Epidermal melanocyte (primary cell): ENCODE results near the gene CHAF1A.

Experiments
- DNase-seq: peaks from one replicate; pipeline ENCODE4 v3.0.0; 2011; ENCODE audit warnings: low spot score; ENCODE audit not compliant: insufficient read length

The CHAF1A gene

DNA sequence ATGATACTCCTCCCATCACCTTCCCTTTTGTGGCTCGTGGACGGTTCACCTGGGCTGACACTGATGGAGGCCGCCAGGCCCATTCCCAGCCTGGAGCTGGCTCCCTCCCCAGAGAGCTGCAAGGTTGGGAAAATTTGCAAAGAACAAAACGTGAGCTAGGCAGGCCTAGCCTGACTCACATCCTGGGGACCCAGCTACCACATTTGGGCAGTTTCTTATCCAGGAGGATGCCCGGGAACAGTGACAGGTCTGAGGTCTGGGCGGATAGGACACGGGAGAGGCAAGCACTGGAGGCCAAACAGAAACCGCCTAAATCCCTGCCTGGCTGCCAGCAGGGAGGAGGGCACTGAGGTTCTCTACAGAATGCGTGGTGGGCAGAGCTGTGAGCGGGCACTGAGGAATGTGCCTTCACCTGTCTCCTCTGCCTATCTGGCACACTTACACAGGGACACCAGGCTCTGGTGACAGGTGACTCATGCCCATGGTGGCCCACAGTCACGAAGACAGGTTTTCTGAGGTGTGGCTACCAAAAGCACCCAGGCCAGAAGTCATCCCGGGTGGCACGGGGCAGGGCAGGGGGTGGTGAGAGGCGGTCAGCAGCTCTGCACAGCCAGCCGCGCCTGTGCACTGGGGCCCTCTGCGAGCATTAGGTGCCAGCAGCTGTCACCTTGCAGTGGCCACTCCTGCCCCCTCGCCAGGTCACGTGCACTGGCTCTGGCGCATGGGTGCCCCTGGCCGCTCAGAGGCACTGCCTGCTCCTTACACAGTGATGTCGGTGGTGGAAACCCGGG, 25.3 kb upstream of the CHAF1A start:
- DNase-seq: no peak

DNA sequence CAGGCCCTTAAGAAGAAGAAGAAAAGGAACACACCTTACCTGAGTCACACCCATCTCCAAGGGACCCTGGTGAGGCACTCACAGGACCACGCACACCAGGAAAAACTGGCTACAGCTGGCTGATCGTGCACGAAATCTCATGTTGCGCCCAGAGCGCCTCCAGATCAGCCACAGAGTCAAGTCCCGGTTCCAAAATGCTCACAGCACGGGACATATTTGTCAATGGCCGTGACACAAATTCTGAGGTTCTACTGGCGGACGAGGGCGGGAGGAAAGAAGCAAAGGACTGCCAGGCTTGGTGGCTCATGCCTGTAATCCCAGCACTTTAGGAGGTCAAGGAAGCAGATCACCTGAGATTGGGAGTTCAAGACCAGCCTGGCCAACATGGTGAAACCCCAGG, 23.6 kb upstream of the CHAF1A start:
- DNase-seq: no peak

DNA sequence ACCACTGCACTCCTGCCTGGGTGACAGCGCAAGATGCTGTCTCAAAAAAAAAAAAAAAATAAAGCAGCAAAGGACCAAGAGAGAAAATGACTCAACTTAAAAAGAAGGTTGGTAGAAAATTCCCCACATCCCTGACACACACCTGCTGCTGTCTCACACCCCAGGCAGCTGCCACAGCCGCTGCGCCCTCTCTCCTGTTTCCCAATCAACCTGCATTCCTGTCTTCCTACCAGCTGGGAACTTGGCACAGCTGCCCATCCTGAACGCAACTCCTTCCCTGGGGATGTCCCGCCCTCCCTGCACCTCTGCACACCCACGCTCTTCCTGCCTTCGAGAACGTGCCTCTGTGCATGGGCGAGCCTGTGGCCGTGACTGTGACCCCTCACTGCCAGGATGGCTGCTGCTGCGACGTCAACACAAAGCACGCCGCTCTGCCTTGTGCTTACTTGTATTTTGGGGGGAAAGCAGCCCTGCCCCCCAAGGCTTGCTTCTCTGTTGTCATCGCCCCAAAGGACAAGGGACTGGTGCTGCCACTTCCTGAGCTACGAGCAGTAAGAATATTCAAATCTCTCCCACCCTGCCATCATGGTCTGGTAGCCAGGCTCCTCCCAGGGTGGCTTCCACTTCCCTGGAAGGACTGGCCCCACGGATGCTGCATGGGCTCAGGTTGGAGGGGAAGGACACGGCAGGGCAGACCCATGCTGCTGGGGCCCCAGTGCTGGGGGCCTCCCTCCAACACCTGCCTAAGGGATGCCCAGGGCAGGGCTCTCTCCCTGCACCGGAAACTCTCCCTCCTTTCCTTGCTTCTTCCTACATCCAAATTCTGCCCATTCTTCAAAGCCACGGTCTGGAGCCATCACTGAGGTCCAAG, 22.8 kb upstream of the CHAF1A start:
- no peak for DNase-seq

DNA sequence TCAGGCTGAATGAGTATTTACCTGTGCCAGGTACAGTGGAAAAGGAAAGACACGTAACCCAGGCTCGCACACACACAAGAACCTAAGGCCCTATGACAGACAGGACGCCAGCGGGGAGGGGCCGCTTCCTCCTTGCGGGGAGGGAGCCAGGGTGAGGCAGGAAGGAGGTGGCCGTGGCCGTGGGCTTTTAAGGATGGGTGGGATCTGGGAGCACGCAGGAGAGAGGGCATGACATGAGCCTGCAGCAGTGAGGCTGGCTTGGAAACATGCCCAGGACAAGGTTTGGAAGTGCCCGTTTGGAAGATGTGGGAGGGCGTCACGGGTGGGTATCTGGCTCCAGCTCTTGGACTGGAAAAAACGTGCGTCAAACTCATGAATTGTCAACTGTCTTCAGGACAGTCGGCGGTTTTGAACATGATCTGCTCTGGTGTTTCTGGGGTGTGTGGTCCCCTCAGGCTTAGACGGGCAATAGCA, 22.1 kb upstream of the CHAF1A start:
- DNase-seq: no peak

DNA sequence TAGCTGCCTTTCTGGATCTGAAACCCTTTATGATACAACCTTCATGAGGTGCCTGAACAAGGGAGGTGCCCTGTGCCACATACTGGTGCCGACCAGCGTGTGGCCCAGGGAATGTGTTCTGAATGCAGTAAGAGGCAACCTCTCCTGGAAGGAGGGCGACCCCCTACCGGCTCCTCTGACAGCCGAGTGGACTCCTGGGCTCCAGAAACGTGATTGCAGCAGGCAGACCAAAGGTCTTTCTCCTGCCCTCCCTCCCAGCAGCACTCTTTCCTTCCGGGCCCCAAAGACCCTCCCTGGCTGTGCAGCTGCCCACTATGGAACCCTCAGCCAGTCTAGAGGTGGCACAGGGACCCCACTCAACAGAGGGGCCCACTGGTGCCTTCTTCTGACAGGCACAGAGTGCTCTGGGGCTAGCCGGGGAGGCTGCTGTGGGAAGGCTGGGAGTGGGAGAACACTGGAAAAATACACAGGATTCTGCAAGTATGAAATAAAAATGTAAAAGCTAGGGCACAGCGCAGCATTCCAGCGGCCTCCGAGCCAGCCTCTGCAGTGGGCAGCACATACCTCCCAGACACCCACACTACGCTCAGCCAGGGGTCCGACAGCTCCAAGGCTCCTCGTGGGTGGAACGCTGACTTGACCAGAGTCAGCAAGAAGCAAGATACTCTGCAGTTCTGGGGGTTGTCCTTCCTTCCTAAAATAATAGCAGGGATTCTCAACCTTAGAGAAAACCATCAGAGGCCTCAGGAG, 17.0 kb upstream of the CHAF1A start:
- DNase-seq: no peak

DNA sequence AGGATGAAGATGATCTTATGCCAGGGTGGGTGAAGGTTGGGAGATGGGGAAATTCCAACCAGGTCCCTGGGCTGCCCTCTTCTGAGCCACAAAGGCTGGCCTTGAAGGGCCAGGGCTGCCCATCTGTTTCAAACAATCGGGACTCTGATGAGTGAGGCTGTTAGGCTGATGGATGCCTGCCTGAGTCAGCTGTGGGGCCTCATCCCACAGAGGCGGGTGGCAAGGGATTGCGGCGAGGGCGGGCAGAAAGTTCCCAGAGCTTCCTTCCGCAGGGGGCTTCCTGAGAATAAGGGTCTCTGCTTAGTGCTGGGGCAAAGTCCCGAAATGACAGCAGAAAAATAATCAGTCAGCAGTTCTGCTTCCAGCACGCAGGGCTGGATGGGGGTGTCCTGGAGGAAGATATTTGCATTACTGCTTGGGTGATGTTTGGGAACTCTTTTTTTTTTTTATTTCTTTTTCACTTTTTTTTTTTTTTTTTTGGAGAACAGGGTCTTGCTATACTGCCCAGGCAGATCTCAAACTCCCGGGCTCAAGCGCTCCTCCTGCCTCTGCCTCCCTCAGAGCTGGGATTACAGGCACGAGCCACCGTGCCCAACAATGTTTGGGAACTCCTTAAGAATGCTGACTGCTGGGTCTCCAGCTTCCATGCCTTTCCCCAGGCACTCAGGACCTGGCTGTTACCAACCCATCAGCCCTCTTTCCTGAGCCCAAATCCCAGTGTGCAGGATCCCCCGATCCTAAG, 16.2 kb upstream of the CHAF1A start:
- no peak for DNase-seq

DNA sequence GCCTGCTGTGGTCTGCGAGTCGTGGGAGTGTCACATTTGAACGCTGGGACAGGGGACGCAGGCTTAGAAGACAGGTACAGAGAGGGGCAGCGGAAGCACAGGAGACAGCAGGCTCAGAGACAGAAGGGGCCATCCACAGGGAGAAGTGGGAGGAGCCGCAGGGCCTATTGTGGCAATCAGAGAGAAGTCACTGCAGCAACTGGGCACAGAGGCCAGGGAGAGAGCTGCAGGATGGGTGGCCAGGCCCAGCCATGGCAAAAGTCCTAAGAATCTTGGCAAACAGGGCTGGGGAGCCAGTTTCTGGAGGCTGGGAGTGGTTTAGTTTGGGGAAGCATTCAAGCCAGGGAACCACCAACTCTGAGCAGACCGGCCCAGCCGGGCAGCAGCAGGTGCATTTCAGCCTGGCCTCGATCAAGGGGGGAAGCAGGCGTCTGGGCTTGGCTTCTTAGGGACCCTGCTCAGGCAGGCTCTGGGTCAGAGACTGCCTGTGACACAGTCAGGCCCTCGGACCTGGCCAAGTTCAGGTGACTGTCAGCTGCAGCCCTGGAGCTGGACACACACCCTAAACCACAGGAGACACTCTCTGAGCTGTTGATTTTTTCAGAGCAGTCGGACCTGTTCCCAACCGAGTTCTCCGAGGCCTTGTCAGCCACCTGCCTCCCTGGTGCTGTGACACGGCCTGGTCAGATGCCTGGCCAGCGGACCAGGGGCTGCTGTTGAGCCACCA, 13.9 kb upstream of the CHAF1A start:
- no peak for DNase-seq

DNA sequence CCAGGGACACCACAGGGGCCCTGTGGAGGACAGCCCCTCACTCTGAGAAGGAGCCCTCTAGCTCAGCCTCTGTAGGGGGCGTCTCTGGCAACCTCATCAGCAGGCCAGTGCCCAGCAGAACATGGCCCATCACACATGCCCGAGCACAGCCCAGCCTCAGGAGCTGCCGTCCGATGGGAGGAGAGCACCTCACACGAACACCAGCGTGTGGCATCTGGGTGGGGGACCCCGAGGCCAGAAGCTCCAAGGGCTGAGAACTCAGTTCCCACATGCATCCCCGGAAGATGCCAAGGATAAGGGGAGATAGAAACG, 13.4 kb upstream of the CHAF1A start:
- no peak for DNase-seq

DNA sequence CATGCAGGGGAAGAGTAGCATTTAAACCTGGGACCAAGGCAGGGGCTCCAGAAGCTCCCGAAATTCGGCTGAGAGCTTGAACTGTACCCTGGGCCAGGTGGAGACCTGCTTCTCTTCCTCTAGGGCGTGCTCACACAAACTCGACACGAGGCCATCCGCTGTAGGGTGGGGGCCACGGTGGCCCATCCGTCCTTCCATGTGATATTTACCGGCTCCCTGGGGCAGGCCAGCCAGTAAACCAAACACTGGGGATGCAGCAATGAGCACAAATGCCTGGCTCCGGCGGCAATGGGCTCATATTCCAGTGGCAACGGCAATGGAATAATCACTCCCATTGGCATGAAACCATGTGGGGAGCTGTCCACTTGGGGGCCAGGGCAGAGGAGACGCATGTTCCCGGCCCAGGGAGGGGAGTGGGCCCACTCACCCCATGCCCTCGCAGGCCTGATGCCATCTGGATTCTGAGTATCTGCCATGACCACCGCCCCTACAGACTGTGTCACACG, 12.9 kb upstream of the CHAF1A start:
- DNase-seq: no peak

DNA sequence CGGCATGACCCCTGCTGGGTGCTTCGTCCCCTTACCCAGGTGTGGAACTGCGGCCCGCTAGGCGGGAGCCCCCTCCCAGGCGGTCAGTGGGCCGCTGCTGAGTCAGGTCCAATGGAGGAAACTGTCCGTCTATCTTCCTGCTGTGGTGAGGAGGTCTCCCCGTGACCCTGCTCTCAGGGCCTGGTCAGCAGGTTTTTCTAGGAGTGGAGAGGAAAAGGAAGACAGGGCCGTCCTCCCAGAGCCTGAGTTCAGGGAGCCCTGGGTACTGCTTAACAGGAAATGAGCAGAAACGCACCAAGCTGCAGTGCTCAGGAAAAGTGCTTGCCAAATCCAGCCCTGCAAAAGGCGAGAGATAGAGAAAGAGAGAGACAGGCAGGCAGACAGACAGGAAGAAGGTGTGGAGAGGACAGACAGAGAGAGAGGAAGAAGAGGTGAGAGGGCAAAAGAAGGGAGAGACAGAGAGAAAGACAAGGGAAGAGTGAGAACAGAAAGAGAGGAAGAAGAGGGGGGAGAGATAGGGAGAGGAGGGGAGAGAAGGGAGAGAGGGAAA, 12.3 kb upstream of the CHAF1A start:
- no peak for DNase-seq

DNA sequence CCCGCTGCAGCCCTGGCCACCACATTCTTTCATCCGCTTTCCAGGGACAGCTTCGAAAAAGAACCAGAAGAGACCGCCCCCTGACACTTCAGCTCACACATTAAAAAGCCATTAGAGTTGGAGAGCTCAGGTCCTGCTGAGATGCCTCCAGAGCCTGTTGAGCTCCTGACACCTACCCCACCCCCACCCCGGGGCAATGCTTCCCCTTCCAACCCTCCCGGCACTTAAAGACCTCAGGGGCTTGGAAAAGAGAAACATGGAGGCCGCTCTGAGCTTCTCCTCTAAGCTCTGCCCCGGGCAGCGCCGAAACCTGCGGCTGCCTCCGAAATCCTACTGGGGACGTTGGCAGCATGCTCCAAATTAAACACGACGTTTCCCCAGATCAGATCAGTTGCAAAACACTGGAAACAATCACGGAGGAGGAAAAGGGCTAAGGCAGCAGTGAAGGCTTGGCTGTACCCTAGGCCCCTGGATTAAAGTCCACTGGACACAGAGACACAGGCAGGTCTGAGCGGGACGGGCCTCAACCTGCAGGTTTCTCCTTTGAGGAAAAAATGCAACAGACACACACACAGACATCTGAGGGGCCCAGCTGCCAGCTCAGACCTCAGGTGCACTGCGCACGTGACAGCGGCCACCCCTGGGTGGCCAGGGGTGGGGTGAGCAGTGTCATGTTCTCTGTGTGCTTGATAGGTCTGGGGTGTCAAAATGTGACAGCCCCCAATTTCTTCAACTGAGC, 11.7 kb upstream of the CHAF1A start:
- no peak for DNase-seq

DNA sequence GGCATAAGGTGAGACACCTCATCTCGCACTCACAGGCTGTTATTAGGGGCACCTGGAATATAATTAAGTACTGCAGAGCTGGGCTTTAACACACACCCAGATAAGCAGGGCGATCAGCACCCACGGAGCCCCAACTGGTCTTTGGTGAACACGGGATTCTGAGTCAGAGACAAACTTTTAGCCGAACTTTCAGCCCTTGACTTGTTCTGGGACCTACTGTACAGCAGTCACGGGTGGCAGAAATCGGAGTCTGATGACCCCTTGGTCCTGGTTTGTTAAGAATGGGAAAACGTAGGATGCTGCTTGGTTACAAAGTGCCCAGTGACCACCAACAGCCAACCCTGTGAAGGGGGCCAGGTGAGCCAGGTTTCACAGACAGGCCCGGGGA, 11.1 kb upstream of the CHAF1A start:
- DNase-seq: no peak

DNA sequence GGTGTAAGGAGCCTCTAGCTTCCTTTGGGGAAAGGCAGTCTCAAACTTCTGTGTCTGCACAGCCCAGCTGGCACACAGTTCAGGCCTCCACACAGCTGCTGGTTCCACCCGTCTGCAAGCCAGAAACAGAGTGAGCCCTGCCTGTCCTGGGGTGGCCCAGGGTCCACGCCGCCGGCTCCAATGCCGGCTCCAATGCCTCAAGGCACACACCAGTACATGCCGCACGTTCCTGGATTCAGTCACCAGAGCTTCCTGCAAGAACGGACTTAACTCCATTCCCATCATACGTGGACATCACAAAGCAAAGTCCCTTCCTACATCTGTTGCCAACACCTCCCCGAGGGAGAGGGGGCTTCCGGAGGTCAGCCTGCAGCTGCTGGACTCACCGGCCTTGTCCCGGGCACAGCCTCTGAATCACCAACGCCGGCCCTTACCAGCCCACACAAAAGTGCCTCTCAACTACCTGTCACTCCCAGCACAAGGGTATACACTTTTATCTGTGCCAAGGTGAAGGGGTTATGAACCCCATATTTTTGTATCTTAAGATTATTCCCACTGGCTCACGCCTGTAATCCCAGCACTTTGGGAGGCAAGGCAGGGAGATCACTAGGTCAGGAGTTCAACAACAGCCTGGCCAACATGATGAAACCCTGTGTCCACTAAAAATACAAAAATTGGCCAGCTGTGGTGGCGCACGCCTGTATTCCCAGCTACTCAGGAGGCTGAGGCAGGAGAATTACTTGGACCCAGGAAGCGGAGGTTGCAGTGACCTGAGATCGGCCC, 10.5 kb upstream of the CHAF1A start:
- DNase-seq: peak; percentile 60

DNA sequence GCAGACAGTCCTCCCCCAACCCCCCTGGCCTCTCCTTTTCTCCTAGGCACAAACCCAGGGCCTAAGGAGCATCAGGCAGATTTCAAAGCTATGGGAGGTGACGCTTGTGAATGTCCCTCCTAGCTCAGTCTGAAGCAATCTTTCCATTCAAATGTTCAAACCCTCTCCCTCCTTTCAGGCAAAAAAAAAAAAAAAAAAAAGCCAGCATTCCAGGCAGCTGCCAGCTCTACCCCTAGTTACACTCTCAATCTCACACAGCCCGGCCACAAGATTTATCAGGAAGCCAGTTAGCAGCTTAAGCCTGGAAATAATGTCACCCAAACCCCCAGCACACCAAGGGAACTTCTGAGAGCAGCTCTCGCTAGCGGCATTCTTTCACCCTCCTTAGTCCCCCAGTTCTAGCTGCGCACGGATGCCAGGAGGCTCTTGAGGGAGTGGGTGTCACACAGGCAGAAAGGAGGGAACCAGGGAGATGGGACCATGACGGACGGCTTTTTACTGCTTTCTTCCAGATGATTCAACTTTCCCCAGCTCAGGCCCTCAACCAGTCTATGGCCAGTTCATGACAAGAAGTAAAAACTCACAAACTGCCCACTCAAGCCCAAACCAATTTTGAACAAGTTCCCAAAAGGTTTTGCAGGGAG, 8.4 kb upstream of the CHAF1A start:
- DNase-seq: no peak

DNA sequence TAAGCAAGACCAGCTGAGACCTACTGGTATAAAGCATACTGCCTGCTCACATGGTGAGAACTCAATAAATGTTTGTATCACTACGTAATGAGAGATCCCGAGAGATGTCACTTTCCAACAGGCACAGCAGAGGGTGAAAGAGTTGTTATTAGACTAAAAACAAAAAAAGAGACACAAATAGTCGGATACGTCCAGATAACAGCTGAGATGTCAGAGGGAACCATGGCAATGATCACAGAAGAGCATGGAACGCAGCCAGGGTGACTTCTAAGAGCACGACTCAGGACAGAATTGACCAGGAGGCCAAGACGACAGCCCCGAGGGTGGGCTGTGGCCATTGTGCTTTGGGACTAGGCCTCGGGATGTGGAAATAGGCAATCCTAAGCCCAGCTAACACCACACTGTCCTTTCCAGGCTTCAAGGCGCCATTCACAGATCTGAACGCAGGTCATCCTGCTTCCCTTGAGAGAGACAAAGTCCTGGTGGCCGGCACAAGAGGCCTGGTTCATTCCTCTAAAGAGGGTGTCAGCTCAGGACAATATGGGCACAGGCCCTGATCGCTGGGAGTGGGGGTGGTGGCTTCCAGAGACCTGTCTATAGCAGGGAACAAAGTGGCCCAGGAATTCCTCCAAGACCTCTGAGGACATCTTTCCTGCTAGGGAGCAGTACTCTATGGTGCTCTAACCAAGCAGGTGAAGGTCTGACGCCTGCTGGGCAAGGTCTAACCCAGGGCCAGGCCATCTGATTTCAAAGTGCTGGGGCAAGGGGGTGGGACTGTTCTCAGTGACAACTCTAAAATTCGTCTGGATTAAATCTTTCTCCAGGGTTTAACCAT, 5.3 kb upstream of the CHAF1A start:
- no peak for DNase-seq

DNA sequence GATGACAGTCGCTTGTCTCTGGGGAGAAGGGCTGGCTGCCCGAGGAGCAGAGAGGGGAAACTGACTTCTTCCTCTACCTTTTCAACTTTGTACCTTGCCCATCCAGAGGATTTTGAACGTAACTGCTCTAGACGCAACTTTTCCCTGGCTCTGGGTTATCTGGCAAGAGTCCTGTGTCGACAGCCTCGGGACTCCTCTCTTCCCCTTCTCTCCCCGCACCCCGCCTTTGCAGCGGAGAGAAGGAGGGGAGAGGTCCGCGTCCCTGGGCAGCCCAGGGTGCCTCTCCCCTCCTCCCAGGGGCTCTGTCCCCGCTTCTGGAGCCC, 2.7 kb upstream of the CHAF1A start:
- no peak for DNase-seq

DNA sequence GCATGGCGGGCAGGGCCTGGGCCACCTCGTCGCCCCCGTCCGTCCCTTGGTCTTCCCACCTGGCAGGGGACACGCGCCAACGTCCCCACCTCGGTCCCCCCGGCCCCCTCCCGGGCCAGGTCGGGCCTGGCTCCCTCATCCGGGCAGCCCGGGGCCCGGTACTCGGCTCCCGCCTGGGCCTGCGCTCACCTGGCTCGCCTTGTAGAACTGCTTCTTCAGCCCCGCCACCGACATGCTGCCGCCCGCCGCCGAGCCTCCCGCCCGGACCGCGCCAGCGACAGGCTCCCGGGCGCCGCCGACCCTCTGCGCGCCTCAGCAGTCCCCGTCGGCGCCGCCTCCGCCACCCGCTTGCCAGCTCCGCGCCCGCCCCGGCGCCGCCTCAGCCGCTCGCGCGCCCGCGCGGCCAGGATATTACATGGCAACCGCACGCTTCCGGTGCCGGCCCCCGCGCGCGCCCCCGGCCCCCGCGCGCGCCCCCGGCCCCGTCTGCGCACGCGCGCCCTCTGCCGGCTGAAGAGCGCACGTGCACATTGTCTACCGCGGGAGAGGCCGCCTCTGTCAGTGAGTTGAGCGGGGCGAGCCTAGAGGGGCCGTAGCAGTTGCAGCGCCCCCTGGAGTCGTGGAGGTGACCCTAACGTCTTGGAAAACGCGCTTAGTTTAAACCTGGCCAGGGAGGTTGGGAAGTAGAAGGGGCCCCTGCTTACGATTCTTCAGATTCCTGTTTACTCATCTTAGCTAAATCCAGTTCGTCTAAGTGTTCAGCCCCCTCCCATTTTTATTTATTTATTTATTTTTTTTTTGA, 2.1 kb upstream of the CHAF1A start, which contains the start of gene SH3GL1:
Gene SH3GL1 (minus strand): TSS at position 413 of the 802 bp plus-strand sequence. CDS start 179 bp downstream, at position 234.
- peak; percentile 64 for DNase-seq
